Measurements from ENCODE around the gene LMX1A. TPM values are rescaled to one million over a fixed set of nuclear protein-coding genes. Genes with fewer than 3 reads are reported as not detected.

Gene LMX1A
- total RNA-seq, 1 experiment from 2014 or later: not detected

- DNase-seq (ENCODE audit: low spot score) (no peak), ATAC-seq (no peak)
- ChIA-PET POLR2A (no interaction called here), CTCF (interaction anchor here (1.4 to 2.1 kb wide), 2 partner anchors 37 to 40 kb away, joined by 3 to 4 read pairs; no protein-coding TSS in a partner anchor)
- H3K4me1 Mint-ChIP-seq: peaks cover 71% of the 10 kb centered on the region
- H3K4me3 Mint-ChIP-seq: no peak overlapping the region
- no peaks in the 10 kb centered on the region; the same call in 1 of the 2 replicates for H3K9me3 Mint-ChIP-seq
- TF ChIP-seq, protein P1, sequence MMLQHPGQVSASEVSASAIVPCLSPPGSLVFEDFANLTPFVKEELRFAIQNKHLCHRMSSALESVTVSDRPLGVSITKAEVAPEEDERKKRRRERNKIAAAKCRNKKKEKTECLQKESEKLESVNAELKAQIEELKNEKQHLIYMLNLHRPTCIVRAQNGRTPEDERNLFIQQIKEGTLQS (CRISPR knock-in tag; conservative IDR thresholded peaks at IDR 0.05): no peak
- no peak for TF ChIP-seq PRRX2 (CRISPR knock-in tag; IDR thresholded peaks at IDR 0.05)
- TF ChIP-seq TCF7 (CRISPR knock-in tag; IDR thresholded peaks at IDR 0.05; ENCODE audit: low read depth): no peak
- TF ChIP-seq ELF4 (CRISPR knock-in tag; IDR thresholded peaks at IDR 0.05; ENCODE audit: low read depth): no peak
- TF ChIP-seq, protein P2, sequence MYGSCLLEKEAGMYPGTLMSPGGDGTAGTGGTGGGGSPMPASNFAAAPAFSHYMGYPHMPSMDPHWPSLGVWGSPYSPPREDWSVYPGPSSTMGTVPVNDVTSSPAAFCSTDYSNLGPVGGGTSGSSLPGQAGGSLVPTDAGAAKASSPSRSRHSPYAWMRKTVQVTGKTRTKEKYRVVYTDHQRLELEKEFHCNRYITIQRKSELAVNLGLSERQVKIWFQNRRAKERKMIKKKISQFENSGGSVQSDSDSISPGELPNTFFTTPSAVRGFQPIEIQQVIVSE (CRISPR knock-in tag; IDR thresholded peaks at IDR 0.05; ENCODE audit: borderline replicate concordance): no peak
- TF ChIP-seq ATF1 (CRISPR knock-in tag; IDR thresholded peaks at IDR 0.05): no peak
- TF ChIP-seq JUN (CRISPR knock-in tag; IDR thresholded peaks at IDR 0.05): no peak
- TF ChIP-seq CREB1 (CRISPR knock-in tag; IDR thresholded peaks at IDR 0.05): no peak
- TF ChIP-seq RORB (CRISPR knock-in tag; IDR thresholded peaks at IDR 0.05): no peak
- TF ChIP-seq SMAD4 (CRISPR knock-in tag; IDR thresholded peaks at IDR 0.05): no peak
- no peak for TF ChIP-seq SP1 (CRISPR knock-in tag; conservative IDR thresholded peaks at IDR 0.05)
- H3K36me3 Mint-ChIP-seq: no peaks in the 10 kb centered on the region
- no peak overlapping the region for H3K27ac Mint-ChIP-seq
- H3K27me3 Mint-ChIP-seq (ENCODE audit: low read depth): no peaks in the 10 kb centered on the region; the same call in 1 of the 2 replicates
These were observed 138.6 kb downstream of the LMX1A start for GRCh38 chr1:165217958-165218357.

- peak; percentile 46 for ATAC-seq
- no peak overlapping the region for H3K4me3 Mint-ChIP-seq
- peaks cover 55% of the 10 kb centered on the region for H3K4me1 Mint-ChIP-seq
- CTCF ChIA-PET: interaction anchor here (0.8 to 2.0 kb wide), 3 partner anchors 87 to 151 kb away, joined by 3 to 7 read pairs (median 7); no protein-coding TSS in a partner anchor
- H3K27ac Mint-ChIP-seq: peak overlapping the region; percentile 50; the same call in 1 of the 2 replicates
- no peaks in the 10 kb centered on the region; the same call in 1 of the 2 replicates for H3K9me3 Mint-ChIP-seq
- TF ChIP-seq ZNF423 (CRISPR knock-in tag; IDR thresholded peaks at IDR 0.05) (0 out of 2 replicates have a peak, but pooled peaks have one; percentile 7), TP53 (CRISPR knock-in tag; IDR thresholded peaks at IDR 0.05) (no peak)
- H3K36me3 Mint-ChIP-seq: no peaks in the 10 kb centered on the region
- H3K27me3 Mint-ChIP-seq (ENCODE audit: low read depth): no peaks in the 10 kb centered on the region; the same call in 1 of the 2 replicates
- DNase-seq (ENCODE audit: low spot score): no peak
- POLR2A ChIA-PET: no interaction called here
These were observed 140.3 kb downstream of the LMX1A start for GRCh38 chr1:165216254-165216653.

GRCh38 chr1:165215676-165216075 lies 140.8 kb downstream of the LMX1A start:
- H3K9me3 Mint-ChIP-seq: no peaks in the 10 kb centered on the region; the same call in 1 of the 2 replicates
- no peak overlapping the region for H3K4me3 Mint-ChIP-seq
- no peaks in the 10 kb centered on the region for H3K36me3 Mint-ChIP-seq
- H3K27ac Mint-ChIP-seq: no peak overlapping the region
- ChIA-PET POLR2A (no interaction called here), CTCF (interaction anchor here (1.7 to 2.0 kb wide), 2 partner anchors 86 to 152 kb away, joined by 7 read pairs; no protein-coding TSS in a partner anchor)
- TF ChIP-seq NFATC4 (CRISPR knock-in tag; IDR thresholded peaks at IDR 0.05): no peak
- TF ChIP-seq ZMAT4 (CRISPR knock-in tag; IDR thresholded peaks at IDR 0.05): no peak
- TF ChIP-seq ZNF423 (CRISPR knock-in tag; IDR thresholded peaks at IDR 0.05): no peak
- no peak for TF ChIP-seq NR3C1 (CRISPR knock-in tag; conservative IDR thresholded peaks at IDR 0.05; ENCODE audit: low read depth)
- no peak for TF ChIP-seq GTF2I (CRISPR knock-in tag; conservative IDR thresholded peaks at IDR 0.05)
- no peak for TF ChIP-seq CBFB (CRISPR knock-in tag; IDR thresholded peaks at IDR 0.05; ENCODE audit: low read depth)
- no peak for TF ChIP-seq MYBL2 (CRISPR knock-in tag; IDR thresholded peaks at IDR 0.05)
- TF ChIP-seq NFYB (CRISPR knock-in tag; conservative IDR thresholded peaks at IDR 0.05; ENCODE audit: low read depth): no peak
- no peak for TF ChIP-seq KAT7 (CRISPR knock-in tag; IDR thresholded peaks at IDR 0.05; ENCODE audit: borderline replicate concordance)
- no peak for TF ChIP-seq ZNF396 (CRISPR knock-in tag; IDR thresholded peaks at IDR 0.05; ENCODE audit: borderline replicate concordance)
- TF ChIP-seq FOXK1 (CRISPR knock-in tag; IDR thresholded peaks at IDR 0.05): no peak
- peaks cover 52% of the 10 kb centered on the region for H3K4me1 Mint-ChIP-seq
- DNase-seq (ENCODE audit: low spot score) (no peak), ATAC-seq (no peak)
- H3K27me3 Mint-ChIP-seq (ENCODE audit: low read depth): no peaks in the 10 kb centered on the region; the same call in 1 of the 2 replicates

Data from WTC11 (cell line).